HepG2 (cell line): ENCODE data around the gene DRC7. TPM values are rescaled to one million over a fixed set of nuclear protein-coding genes. Genes with fewer than 3 reads are reported as not detected.

Experiments used
- CBFB ChIP-seq: sonication (generic); formaldehyde crosslinking; IDR thresholded peaks from 2 replicates; pipeline ENCODE4 v1.4.0; 2020; ENCODE audit warnings: missing genetic modification reagents
- KAT7 ChIP-seq: IDR thresholded peaks from 2 replicates; pipeline ENCODE4 v1.6.1; 2018; ENCODE audit warnings: borderline replicate concordance, missing compliant biosample characterization
- polyA plus RNA-seq, 8 experiments: library from polyadenylated mRNA; depleted of rRNA in 3 of 8; stranded (reverse) in 7 of 8; unstranded in 1 of 8; fragments of >200 nt; fragmentation: Illumina TruSeq in 4 of 8; extraction: Trizol in 4 of 8; gene quantifications; 2 replicates each; pipeline versions ENCODE4 v1.2.1 to v1.2.3, GENCODE V29; 2011 to 2016; ENCODE audit warnings: low read depth in 4 of 8, missing spikeins in 1 of 8, mixed read lengths in 1 of 8; ENCODE audit not compliant: insufficient read depth in 1 of 8
- total RNA-seq, 5 experiments: library from RNA; depleted of rRNA; stranded (reverse); fragments of >200 nt; fragmentation: Illumina TruSeq; extraction: Trizol; gene quantifications; 2 replicates each; pipeline ENCODE4 v1.2.3, GENCODE V29; 2016; ENCODE audit warnings: low read depth in 1 of 5
- TF ChIP-seq, protein P1 (sequence below): sonication (generic); formaldehyde crosslinking; IDR thresholded peaks from 2 replicates; pipeline ENCODE4 v1.5.0; 2020; ENCODE audit warnings: mild to moderate bottlenecking, missing genetic modification reagents, borderline replicate concordance

The DRC7 gene
- total and polyA plus RNA-seq, 2 of the 13 experiments (the other 11 are each of a cell fraction or from before 2014, with no cell fraction given), result 2.7 to 3.4 TPM

- TF ChIP-seq, protein P1, sequence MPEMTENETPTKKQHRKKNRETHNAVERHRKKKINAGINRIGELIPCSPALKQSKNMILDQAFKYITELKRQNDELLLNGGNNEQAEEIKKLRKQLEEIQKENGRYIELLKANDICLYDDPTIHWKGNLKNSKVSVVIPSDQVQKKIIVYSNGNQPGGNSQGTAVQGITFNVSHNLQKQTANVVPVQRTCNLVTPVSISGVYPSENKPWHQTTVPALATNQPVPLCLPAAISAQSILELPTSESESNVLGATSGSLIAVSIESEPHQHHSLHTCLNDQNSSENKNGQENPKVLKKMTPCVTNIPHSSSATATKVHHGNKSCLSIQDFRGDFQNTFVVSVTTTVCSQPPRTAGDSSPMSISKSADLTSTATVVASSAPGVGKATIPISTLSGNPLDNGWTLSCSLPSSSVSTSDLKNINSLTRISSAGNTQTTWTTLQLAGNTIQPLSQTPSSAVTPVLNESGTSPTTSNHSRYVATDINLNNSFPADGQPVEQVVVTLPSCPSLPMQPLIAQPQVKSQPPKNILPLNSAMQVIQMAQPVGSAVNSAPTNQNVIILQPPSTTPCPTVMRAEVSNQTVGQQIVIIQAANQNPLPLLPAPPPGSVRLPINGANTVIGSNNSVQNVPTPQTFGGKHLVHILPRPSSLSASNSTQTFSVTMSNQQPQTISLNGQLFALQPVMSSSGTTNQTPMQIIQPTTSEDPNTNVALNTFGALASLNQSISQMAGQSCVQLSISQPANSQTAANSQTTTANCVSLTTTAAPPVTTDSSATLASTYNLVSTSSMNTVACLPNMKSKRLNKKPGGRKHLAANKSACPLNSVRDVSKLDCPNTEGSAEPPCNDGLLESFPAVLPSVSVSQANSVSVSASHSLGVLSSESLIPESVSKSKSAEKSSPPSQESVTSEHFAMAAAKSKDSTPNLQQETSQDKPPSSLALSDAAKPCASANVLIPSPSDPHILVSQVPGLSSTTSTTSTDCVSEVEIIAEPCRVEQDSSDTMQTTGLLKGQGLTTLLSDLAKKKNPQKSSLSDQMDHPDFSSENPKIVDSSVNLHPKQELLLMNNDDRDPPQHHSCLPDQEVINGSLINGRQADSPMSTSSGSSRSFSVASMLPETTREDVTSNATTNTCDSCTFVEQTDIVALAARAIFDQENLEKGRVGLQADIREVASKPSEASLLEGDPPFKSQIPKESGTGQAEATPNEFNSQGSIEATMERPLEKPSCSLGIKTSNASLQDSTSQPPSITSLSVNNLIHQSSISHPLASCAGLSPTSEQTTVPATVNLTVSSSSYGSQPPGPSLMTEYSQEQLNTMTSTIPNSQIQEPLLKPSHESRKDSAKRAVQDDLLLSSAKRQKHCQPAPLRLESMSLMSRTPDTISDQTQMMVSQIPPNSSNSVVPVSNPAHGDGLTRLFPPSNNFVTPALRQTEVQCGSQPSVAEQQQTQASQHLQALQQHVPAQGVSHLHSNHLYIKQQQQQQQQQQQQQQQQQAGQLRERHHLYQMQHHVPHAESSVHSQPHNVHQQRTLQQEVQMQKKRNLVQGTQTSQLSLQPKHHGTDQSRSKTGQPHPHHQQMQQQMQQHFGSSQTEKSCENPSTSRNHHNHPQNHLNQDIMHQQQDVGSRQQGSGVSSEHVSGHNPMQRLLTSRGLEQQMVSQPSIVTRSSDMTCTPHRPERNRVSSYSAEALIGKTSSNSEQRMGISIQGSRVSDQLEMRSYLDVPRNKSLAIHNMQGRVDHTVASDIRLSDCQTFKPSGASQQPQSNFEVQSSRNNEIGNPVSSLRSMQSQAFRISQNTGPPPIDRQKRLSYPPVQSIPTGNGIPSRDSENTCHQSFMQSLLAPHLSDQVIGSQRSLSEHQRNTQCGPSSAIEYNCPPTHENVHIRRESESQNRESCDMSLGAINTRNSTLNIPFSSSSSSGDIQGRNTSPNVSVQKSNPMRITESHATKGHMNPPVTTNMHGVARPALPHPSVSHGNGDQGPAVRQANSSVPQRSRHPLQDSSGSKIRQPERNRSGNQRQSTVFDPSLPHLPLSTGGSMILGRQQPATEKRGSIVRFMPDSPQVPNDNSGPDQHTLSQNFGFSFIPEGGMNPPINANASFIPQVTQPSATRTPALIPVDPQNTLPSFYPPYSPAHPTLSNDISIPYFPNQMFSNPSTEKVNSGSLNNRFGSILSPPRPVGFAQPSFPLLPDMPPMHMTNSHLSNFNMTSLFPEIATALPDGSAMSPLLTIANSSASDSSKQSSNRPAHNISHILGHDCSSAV, result no peak
- TF ChIP-seq KAT7 (CRISPR knock-in tag) (no peak), CBFB (CRISPR knock-in tag) (no peak)
These were observed 27.5 kb upstream of the DRC7 start (continued) for GRCh38 chr16:57667048-57667525.
